GM19240 (cell line): ENCODE data around the gene IGSF6.
"Not testable (repeated sequence)": the region's sequence is repeated elsewhere in the genome, so short reads cannot be mapped to it uniquely, and the experiment has no call there.

ENCODE experiments used
- DNase-seq: peaks from one replicate; pipeline ENCODE4 v3.0.0; 2011; ENCODE audit warnings: low spot score; ENCODE audit not compliant: insufficient read length

The IGSF6 gene

GRCh38 chr16:21629616-21630539, 22.5 kb downstream of the IGSF6 start:
- DNase-seq: not testable (repeated sequence)

- no peak for DNase-seq
Measured at GRCh38 chr16:21628772-21629171, 23.6 kb downstream of the IGSF6 start.

GRCh38 chr16:21628121-21628726, 24.2 kb downstream of the IGSF6 start:
- no peak for DNase-seq

DNA sequence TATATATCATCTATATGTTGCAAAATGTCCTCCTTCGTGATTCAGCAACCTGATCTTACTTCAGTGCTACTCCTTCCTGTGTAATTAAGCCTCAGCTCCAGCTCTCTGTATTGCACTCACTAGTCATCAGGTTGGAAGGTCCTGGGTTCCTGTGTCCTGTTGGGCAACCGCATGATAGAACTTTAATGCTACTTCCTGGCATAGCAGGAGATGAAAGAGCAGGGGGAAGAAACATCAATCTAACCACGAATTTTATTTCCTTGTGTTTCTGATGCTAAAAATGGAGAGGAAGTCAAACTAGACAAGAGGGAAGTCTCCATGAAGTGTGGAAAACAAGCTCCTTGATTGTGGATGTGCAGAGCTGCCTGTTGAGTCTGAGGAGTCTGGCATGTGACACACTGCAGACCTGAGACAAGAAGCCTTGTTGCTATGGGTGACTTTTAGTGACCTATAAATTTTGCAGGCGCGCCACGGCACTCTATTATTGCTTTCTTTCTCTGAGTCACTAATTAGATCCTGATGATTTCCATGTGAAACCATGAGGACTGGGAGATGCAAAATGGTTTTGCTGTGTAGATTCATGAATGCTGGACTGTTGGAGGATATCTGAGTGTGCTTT, 25.6 kb downstream of the IGSF6 start:
- DNase-seq: no peak

DNA sequence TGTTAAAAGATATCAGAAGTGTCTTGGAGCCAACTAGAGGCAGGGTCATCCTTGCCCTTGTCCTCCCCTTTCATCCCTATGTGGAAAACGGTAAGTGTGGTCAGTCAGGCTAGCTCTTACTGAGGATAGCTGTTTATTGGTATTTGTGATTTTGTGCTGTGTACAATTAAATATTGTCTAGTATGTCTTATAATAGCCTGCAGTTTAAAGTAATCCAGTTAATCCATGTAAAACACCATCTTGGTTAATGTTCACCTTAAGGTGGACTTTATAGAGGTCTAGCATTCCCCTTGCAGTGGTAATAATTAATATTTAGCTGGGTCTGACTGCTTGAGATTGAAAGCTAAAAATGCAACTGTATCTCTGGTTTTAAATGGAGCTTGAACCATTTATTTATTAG, 27.4 kb downstream of the IGSF6 start:
- DNase-seq: no peak

GRCh38 chr16:21622545-21622944, 29.9 kb downstream of the IGSF6 start:
- no peak for DNase-seq

DNA sequence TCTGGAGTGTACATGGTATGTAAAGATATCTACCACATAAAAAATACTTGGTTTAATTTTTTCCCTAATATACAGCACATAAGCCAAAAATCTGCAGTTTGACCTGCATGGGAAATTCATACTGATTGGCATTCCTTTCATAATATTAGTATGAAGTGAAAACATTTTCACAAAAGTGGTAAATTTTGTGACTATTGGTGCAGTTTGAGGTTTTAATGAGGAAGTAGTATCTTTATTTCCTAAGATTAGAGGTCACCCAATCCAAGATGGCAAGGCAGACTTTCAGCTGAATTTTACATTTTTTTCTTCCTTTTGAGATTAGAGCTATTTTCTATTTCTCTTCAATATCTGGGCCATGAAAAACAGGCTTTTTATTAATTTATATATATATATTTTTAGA, 31.8 kb downstream of the IGSF6 start:
- DNase-seq: no peak

GRCh38 chr16:21619765-21620425, 32.5 kb downstream of the IGSF6 start:
- no peak for DNase-seq

DNA sequence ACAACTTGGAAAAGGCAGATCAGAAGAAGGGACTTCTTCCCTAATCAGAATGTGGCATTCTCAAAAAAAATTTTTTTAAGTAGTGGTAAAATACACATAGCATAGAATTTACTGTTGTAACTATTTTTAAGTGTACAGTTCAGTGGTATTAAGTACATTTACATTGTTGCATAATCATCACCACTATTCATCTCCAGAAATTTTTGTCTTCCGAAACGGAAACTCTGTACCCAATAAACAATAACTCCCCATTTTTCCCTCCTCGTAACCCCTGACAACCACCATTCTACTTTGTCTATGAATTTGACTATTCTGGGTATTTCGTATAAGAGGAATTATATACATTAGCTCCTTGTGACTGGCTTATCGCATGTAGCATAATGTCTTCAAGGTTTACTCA, 34.1 kb downstream of the IGSF6 start:
- no peak for DNase-seq

GRCh38 chr16:21617607-21618006, 34.8 kb downstream of the IGSF6 start:
- no peak for DNase-seq

DNA sequence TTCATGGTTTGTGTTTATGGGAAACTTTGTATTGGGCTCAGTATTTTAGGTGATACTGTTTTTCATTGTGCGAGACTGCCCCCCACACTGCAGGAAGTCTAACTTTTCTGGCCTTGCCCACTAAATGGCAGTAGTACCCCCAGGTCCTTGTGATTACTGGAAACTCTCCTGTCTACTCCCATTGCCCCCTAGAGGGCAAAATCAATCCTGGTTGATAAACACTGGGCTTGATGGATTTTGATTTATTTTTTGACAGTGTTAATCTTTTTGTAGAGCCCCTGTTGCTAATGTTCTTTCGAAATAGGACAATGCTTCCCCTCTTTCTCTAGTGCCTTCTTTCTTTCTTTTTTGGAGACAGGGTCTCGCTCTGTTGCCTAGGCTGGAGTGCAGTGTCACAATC, 37.5 kb downstream of the IGSF6 start:
- DNase-seq: no peak

DNA sequence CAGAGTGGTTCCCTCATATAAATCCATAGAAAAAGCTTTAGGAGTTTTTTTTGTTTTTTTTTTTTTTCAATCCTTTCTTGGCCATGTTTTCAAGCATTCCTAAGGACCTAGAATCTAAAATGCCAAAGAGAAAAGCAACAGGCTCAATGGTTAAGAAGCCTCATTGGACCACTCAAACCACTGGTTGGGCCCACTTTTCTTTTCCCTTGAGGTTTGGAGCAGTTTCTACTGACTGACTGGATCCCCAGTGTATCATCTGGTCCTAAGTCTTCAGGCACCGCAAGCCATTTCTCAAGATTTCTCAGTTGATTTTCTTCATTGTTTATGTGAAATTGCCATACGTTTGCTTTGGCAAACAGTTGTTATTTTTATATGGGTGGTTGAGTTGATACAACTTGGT, 38.6 kb downstream of the IGSF6 start:
- no peak for DNase-seq

DNA sequence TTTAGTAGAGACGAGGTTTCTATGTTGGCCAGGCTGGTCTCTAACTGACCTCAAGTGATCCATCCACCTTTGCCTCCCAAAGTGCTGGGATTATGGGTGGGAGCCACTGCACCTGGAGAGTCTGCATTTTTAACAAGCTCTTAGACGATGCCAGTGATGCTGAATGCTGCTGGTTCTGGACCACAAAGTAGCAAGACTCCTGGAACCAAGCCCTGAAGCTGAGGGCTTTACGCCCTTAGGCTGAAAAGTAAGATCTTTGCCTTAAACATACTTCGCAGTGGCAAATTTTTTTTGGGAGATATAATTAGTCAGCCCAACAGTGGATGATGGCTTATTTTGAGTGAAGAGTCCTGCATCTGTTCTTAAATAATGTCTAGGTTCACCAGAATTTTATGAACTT, 39.0 kb downstream of the IGSF6 start:
- no peak for DNase-seq

DNA sequence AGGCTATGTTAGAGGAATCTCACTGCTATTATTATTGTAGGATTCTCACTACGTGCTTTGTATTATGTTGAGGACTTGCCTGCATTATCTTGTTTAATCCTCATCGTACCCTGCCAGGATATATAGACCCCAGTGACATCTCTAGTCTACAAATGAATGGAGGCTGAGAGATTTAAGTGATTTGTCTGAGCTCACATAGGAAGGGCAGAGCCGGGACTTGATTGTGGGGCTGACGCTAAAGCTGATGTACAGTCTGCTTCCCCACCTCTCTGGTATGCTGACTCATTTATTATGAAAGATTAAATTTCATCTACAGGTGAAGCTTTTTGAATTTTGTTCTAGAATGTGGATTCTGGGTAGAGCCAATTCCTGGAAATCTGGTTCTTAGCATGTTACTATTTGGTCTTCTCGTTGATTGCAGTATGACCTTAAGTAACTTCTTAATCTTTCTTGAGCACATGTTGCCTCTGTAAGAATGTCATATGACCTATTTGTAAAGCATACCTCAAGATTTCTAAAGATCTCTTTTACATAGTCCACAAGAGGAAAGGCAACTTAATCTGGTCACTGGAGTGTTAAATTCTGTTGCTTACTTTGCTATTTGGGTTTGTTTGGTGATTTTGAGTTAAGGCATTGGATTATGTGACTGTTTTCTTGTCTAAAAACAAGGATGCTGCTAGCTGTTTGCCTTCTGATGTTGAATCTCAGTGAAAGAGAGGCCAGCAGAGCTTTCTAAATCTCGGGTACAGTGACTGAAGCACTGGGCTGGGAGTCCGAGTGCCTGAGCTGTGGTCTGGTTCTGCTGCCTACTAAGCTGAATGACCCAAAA, 40.6 kb downstream of the IGSF6 start:
- DNase-seq: no peak

- DNase-seq: no peak
Measured at GRCh38 chr16:21611198-21611555, 41.2 kb downstream of the IGSF6 start.

DNA sequence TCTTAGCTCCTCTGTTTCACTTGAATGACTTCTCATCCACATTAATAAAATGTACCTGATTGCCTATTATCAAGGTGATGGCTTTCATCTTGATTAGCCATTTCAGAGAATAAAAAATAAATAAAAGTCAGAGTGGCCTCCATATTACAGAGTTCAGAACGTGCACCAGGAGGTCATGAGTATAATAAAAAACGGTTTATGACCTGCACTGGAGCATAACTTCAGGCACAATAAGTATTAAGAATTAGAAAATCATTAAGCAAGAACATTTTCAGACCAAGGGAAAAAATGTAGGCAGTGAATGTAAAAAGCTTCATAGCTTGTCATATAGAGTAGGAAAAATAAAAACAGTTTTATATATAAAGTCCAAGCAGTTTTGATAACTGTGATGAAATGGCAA, 41.6 kb downstream of the IGSF6 start:
- no peak for DNase-seq

DNA sequence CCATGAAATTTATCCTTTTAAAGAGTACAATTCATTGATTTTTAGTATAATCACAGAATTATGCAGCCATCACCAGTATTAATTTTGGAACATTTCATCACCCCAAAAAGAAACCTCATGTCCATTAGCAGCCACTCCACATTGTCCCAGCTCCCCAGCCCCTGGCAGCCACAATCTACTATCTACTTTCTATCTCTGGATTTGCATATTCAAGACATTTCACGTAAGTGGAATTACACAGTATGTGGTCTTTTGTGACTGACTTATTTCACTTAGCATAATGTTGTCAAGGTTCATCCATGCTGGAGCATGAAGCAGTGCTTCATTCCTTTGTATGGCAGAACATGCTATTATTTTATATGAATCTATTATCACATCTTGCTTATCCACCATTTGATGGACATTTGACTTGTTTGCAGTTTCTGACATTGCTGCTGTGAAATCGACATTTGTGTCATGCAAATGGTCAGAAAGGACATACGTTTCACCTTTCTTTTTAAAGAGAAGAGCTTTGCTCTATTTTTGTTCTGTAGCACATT, 42.3 kb downstream of the IGSF6 start:
- DNase-seq: no peak

DNA sequence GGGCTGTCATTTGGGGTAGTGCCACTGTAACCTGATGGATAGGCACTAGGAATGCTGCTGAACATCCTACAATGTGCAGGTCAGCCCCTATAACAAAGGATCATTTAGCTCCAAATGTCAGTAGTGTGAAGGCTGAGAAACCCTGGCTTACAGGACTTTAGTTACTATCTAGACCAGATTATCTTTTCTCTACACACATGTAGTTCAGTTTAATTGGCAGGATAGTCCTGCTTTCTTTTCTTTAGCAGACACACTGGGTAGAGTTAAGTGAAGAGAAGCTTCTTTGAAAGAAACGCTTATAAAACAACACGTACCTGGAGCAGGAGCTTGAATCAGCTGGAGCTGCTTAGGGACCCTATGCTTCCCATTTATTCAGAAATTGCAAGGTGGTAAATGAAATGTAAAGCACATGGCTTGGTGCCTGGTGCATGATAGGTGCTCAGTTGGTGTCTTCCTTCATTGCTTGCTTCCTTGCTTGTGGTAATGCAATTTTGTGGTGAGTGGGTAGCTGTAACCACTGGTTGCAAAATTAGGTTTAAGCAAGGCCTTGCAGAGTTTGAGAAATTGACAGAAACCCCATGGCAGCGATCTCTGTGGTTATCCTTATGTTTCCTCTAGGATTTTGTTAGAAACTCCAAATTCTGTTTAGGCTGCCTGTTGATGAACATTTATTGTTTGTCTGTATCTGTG, 43.6 kb downstream of the IGSF6 start:
- no peak for DNase-seq

GRCh38 chr16:21605848-21606247, 46.6 kb downstream of the IGSF6 start:
- not testable (repeated sequence) for DNase-seq

DNA sequence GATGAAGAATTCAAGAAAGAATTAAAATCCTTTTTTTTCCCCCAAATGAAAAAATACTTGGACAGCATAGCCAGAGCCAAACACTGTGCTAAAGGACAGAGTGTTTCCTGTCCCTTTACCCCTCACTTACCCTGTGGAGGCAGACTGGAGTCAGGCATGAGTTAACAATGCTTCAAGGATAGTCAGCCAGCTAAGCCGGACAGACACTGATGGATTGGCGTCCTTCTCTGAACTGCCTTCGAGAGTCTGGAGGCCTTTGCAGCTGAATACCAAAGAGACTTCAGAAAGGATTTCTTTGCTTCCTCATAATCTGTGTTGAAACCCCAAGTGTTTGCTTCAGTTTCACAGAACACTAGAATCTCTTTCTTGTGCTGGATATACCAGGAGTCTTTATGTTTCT, 48.5 kb downstream of the IGSF6 start:
- DNase-seq: no peak
